ENCODE results near the gene C22orf23.

C22orf23 gene

DNA sequence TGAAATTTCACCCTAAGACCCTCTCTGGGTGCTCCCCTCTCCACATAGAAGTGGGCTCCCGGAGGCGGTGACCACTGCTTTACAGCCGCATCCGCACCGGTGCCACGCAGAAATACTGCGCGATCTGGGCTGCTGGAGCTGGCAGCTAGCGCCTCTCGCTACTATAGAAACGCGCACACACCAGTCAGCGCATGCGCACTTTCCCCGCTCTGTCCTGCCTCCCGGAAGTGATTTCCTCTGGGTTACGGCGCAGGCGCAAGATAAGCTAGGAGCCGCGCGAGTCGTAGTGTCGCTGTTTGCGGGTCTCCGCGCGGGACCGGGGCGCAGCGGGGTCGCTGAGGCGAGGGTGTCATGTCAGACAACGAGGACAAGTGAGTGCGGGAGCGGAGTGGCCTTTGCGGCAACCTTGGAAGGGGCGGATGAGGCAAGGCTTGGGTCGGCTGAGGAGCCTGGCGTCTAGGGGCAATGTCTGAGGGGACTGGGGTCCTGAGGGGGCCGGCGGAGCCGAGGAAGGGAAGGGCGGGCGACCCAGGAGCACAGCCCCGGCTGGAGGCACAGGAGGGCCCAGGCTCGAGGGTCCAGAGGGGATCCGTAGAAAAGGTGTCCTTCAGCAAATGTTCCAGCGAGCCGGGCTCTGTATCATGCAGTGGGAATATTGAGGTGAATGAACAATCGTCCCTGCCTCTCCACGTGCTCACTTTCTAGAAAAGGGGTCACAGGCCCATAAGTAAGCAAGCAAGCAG is at the start of gene C22orf23, which contains the start of gene POLR2F:
TSS of gene C22orf23 (minus strand) at position 165 of the 743 bp plus-strand sequence. CDS start 452 bp downstream, outside the sequence.
TSS of gene POLR2F (plus strand) at position 263 of the 743 bp plus-strand sequence. CDS start at position 352, 89 bp downstream.
- intact Hi-C loops (cut with DNase I): loop anchor here (10.0 kb wide), 1 partner anchor 49 kb away; the partner anchor contains the start of gene MICALL1
- peak; percentile 86 to 98 (median 93) for DNase-seq

GRCh38 chr22:37999640-38000272 is 46.4 kb upstream of the C22orf23 start:
- intact Hi-C loops (cut with DNase I): no loop called here
- peak in 6 of 10 donors; percentile 60 to 94 (median 78) for DNase-seq

DNA sequence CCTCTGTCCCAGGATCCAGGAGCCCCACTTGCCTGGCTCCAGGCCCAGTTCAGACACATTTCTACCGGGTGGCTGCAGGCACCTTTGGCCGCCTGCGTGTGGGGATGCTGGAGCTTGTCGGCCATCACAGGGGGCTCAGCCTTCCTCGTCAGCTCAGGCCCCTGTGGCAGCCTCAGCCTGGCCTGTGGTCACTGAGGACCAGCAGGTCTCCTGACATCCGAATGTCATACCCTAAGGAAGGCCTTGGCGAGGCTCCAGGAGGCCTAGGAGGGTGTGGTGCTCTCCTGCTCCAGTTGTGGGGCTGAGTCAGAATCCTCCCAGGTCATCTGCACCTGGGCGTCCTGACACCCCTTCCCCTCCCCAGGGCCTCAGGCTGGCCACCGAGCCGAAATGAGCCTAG is 45.8 kb upstream of the C22orf23 start:
- intact Hi-C loops (cut with DNase I): no loop called here
- DNase-seq: peak in 1 of 10 donors; percentile 86

DNA sequence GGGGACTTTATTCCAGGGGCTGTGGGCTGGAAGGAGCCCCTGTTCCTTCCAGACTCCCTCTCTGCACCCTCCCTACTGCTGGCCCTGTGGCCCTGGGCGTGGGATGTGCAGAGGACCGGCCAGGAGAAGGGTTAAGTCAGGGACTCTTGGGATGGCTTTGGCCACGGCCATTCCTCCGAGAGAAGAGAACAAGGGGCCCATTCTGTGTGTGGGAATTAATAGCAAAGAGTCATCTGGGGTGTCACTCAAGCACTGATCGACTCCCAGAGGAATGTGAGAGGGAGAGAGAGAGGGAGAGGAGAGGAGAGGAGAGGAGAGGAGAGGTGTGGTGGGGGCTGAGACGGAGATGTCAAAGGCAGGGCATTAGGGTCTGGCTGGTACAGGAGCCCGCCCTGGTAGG is 45.1 kb upstream of the C22orf23 start:
- intact Hi-C loops (cut with DNase I): no loop called here
- peak in 2 of 10 donors; percentile 64 to 91 for DNase-seq

GRCh38 chr22:37996515-37997246 is 43.3 kb upstream of the C22orf23 start:
- intact Hi-C loops (cut with DNase I): no loop called here
- peak in 1 of 10 donors; percentile 89 for DNase-seq

DNA sequence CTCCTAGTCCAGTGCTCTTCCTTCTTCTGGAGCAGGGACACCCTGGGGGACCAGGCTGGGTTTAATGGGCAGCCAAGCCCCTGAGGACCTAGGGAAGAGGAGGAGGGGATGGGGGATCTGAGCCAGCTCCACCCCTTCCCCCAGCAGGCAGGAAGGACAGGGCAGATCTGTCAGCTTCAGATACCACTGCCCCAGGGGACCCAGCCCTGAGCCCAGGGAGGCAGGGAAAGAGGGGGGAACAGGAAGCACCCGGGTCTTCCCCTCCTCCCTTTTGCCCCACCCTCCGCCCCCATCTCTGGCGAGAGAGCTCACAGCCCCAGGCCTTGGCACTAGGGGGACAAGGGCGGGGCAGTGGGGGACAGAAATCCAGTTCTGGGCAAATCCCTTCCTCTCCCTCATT is 42.7 kb upstream of the C22orf23 start:
- no peak for DNase-seq
- intact Hi-C loops (cut with DNase I): no loop called here

- intact Hi-C loops (cut with DNase I): no loop called here
- DNase-seq: no peak
Observed at GRCh38 chr22:37995460-37995859, 42.1 kb upstream of the C22orf23 start.

- peak in 1 of 10 donors; percentile 21 for DNase-seq
- intact Hi-C loops (cut with DNase I): no loop called here
Observed at GRCh38 chr22:37994982-37995381, 41.6 kb upstream of the C22orf23 start.

DNA sequence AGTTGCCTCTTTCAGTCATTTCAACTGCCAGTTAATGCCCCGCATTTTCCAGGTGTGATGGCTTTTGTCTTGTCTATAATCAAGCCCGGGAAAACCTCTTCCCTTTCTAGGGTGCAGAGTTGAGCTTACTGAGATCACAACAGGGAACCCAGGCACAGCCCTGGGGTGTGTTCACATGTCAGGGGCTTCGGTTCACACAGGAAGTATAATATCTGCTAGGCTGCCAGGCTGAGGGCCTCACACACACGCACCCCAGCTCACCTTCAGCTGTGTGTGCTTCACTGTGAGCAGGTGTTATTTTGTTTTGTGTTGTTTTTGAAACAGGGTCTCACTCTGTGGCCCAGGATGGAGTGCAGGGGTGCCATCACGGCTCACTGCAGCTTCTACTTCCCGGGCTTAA is 40.6 kb upstream of the C22orf23 start:
- peak in 1 of 10 donors; percentile 10 for DNase-seq
- intact Hi-C loops (cut with DNase I): no loop called here

GRCh38 chr22:37991731-37992442 is 38.5 kb upstream of the C22orf23 start:
- intact Hi-C loops (cut with DNase I): no loop called here

GRCh38 chr22:37990862-37991261 is 37.5 kb upstream of the C22orf23 start:
- intact Hi-C loops (cut with DNase I): no loop called here
- no peak for DNase-seq

More at GRCh38 chr22:37991731-37992442, 38.5 kb upstream of the C22orf23 start:
- no peak for DNase-seq

DNA sequence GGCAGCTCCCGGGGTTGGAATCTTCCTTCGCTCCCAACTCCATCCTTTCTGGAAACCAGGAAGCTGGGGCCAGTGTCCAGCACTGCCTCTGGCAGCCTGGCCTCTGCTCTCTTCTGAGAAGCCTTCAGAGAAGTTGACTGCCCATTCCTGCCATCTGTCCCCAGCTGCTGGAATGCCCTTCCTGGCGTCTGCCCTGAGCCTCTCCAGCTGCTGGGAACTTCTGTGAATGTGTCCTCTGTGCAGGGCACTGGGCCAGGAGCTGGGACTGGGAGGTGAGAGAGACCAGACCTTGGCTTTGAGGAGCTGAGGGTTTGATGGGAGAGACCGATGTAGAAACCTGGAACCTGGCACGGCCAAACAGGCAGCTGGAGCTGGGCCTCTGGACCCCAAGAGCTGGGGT is 36.9 kb upstream of the C22orf23 start:
- peak in 1 of 10 donors; percentile 66 for DNase-seq
- intact Hi-C loops (cut with DNase I): no loop called here

DNA sequence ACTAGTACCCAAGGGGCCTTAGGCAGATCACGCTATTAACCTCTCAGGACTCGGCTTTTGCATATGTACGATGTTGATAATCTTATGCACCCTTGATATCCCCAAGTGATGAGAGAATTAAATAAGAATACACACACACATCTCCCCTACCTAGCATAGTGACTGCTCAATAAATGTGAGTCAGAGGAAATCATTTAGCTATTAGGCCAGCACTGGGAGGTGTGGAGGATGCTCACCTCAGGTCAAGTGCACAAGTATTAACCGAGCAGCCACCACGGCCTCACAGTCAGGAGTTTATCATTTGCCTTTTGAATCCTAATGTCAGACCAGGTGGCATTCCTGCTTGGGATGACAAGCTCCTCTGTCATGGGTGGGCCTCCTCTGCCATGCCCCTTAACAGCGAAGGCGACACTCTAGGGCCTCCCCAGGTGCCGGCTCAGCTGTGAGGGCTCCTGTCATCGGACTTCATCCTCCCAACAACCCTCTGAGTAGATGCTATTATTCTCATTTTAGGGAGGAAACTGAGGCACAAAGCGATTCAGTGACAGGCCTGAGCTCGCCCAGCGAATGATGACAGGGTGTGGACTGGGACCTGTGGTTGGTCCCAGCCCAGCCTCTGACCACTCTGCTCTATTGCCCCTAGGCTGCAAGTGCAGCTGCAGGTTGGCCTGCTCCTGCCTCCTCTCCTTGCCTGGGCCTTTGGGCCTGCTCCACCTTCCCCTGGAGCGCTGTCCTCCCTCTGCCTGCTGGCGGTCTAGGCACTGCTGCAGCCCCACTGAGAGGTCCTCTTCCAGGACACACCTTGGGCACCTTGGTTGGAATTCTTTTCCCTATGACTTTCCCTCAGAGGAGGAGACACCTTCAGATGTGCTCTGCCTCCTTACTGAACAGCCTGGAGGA is 36.0 kb upstream of the C22orf23 start:
- intact Hi-C loops (cut with DNase I): no loop called here
- peak in 2 of 10 donors; percentile 56 to 80 for DNase-seq

GRCh38 chr22:37986371-37986770 is 33.0 kb upstream of the C22orf23 start:
- peak in 1 of 10 donors; percentile 83 for DNase-seq
- intact Hi-C loops (cut with DNase I): no loop called here

GRCh38 chr22:37985751-37986281 is 32.4 kb upstream of the C22orf23 start:
- DNase-seq: peak in 9 of 10 donors; percentile 54 to 96 (median 74)
- intact Hi-C loops (cut with DNase I): no loop called here

GRCh38 chr22:37985050-37985585 is 31.7 kb upstream of the C22orf23 start:
- intact Hi-C loops (cut with DNase I): no loop called here
- no peak for DNase-seq

- intact Hi-C loops (cut with DNase I): loop anchor here (5.0 kb wide), 1 partner anchor 48 kb away; no protein-coding TSS in a partner anchor
- peak in 9 of 10 donors; percentile 48 to 96 (median 73) for DNase-seq
Observed at GRCh38 chr22:37983860-37984791, 30.7 kb upstream of the C22orf23 start, which contains the start of gene SOX10. TSS of gene SOX10 (minus strand) at chr22:37984555. CDS start at chr22:37983784, 771 bp downstream.

Measured in posterior cingulate gyrus (tissue), 11 donors.